B cell (primary cell): Measurements from ENCODE around the gene CFAP65.

ENCODE experiments used
- CTCF ChIP-seq: fragments of 200-600 bp; IDR thresholded peaks from one replicate; pipeline ENCODE4 v1.8.0; 2022; ENCODE audit warnings: antibody characterized with exemption, mild to moderate bottlenecking
- EZH2 ChIP-seq: IDR thresholded peaks from 2 replicates; pipeline ENCODE4 v1.6.1; 2012; ENCODE audit warnings: borderline replicate concordance, low read depth, mild to moderate bottlenecking, moderate library complexity, low read length; ENCODE audit not compliant: insufficient read depth, poor library complexity, severe bottlenecking

- TF ChIP-seq CTCF (no peak), EZH2 (no peak)
Observed at GRCh38 chr2:218990612-218991011, 50.7 kb downstream of the CFAP65 start.
